GM23248 (cell line): ENCODE measurements around the gene AKT3. TPM values are rescaled to one million over a fixed set of nuclear protein-coding genes. Genes with fewer than 3 reads are reported as not detected.

Experiments
- DNase-seq: peaks from one replicate; pipeline ENCODE4 v3.0.0-alpha.2; 2015
- H2AFZ ChIP-seq: fragments of 200-600 bp; sonication (generic); 2 replicates; pipeline ENCODE4 v1.6.1; 2016; ENCODE audit warnings: antibody characterized with exemption
- H3F3A ChIP-seq: fragments of 200-600 bp; sonication (generic); 2 replicates; pipeline ENCODE4 v1.6.1; 2016; ENCODE audit warnings: mild to moderate bottlenecking, antibody characterized with exemption, mixed run types; ENCODE audit not compliant: insufficient read depth
- H3K27ac ChIP-seq: fragments of 200-600 bp; sonication (generic); 2 replicates; pipeline ENCODE4 v1.5.1; 2016; ENCODE audit warnings: mild to moderate bottlenecking
- H3K27me3 ChIP-seq: fragments of 200-600 bp; sonication (generic); replicated peaks from 2 replicates; pipeline ENCODE4 v1.6.1; 2016; ENCODE audit warnings: mild to moderate bottlenecking; ENCODE audit not compliant: insufficient read depth
- H3K36me3 ChIP-seq: fragments of 200-600 bp; sonication (generic); 2 replicates; pipeline ENCODE4 v1.6.1; 2016; ENCODE audit warnings: low read depth, mild to moderate bottlenecking
- H3K4me1 ChIP-seq: fragments of 200-600 bp; sonication (generic); 2 replicates; pipeline ENCODE4 v1.6.1; 2016; ENCODE audit warnings: mild to moderate bottlenecking; ENCODE audit not compliant: insufficient read depth
- H3K4me2 ChIP-seq: fragments of 200-600 bp; sonication (generic); one replicate; pipeline ENCODE4 v1.6.1; 2016; ENCODE audit warnings: mild to moderate bottlenecking; ENCODE audit not compliant: unreplicated experiment
- H3K4me3 ChIP-seq: fragments of 200-600 bp; sonication (generic); 2 replicates; pipeline ENCODE4 v1.5.1; 2016; ENCODE audit warnings: mild to moderate bottlenecking
- H3K79me2 ChIP-seq: fragments of 200-600 bp; sonication (generic); 2 replicates; pipeline ENCODE4 v1.6.1; 2016; ENCODE audit warnings: mild to moderate bottlenecking; ENCODE audit not compliant: insufficient read depth
- H3K9ac ChIP-seq: fragments of 200-600 bp; sonication (generic); 2 replicates; pipeline ENCODE4 v1.6.1; 2016; ENCODE audit warnings: mild to moderate bottlenecking
- H3K9me2 ChIP-seq: fragments of 200-600 bp; sonication (generic); 2 replicates; pipeline ENCODE4 v1.6.1; 2016; ENCODE audit warnings: mixed run types, mild to moderate bottlenecking, moderate library complexity; ENCODE audit not compliant: insufficient read depth
- H3K9me3 ChIP-seq: fragments of 200-600 bp; sonication (generic); one replicate; pipeline ENCODE4 v1.6.1; 2017; ENCODE audit warnings: low read depth
- H4K20me1 ChIP-seq: fragments of 200-600 bp; sonication (generic); 2 replicates; pipeline ENCODE4 v1.6.0; 2016; ENCODE audit not compliant: insufficient read depth
- EZH2 ChIP-seq: fragments of 200-600 bp; sonication (generic); IDR thresholded peaks from 2 replicates; pipeline ENCODE4 v1.6.1; 2018; ENCODE audit warnings: antibody characterized with exemption, mild to moderate bottlenecking; ENCODE audit not compliant: insufficient read depth, poor library complexity, severe bottlenecking
- EZH2phosphoT487 ChIP-seq: fragments of 200-600 bp; sonication (generic); IDR thresholded peaks from 2 replicates; pipeline ENCODE4 v1.6.1; 2018; ENCODE audit warnings: antibody characterized with exemption, moderate library complexity, mild to moderate bottlenecking, low read depth; ENCODE audit not compliant: insufficient read depth
- WGBS, 2 experiments: methylation state at CpG; one replicate each; pipeline ENCODE4 v1.1.6; 2015 to 2017; ENCODE audit warnings: low lambda C conversion rate in 2 of 2, low coverage in 1 of 2; ENCODE audit errors: missing lambda C conversion rate in 2 of 2; 5-methylcytosine and 5-hydroxymethylcytosine counted together
- in situ Hi-C: fragments of 300-500 bp; cut with MboI; formaldehyde crosslinking; loops from 2 replicates; pipeline ENCODE4 v1.15.0; 2020
- polyA plus RNA-seq: library from polyadenylated mRNA; unstranded; fragments of >200 nt; fragmentation: Nextera tagmentation; extraction: Ambion mirVana; gene quantifications from 2 replicates; pipeline ENCODE4 v1.2.1, GENCODE V29; 2016
- total RNA-seq: library from RNA; depleted of rRNA; stranded (reverse); fragments of >200 nt; shearing (Covaris generic); gene quantifications from 2 replicates; pipeline ENCODE4 v1.2.3, GENCODE V29; 2014

Gene AKT3
- total and polyA plus RNA-seq, 2 experiments from 2014 or later: 9.1 to 31.2 TPM

DNA sequence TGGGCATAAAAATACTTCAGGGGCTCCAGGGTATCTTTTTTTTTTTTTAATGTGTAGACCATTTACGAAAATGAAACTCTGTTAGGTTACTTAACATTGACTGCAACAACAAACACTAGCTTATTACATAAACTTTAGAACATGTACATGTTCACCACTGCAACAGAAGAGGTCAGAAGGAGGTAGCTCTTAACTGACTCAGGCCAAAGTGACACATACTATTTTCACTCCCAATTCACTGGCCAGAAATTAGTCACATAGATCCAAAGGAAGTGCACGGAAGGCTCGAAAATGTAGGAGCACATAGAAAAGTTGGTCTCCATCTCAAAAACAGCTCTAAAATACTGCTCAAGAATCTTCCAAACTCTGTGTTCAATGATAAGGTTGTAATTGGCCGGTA lies 107.2 kb downstream of the AKT3 start:
- Histone ChIP-seq H3K4me2 (peak overlapping the region; percentile 77), H3K27me3 (no peaks in the 10 kb centered on the region), H3K9me2 (no peaks in the 10 kb centered on the region), H3K79me2 (peaks cover 92% of the 10 kb centered on the region), H3K36me3 (no peaks in the 10 kb centered on the region), H3K27ac (peak overlapping the region; percentile 62), H3F3A (peaks cover 27% of the 10 kb centered on the region), H2AFZ (no peak overlapping the region), H3K4me1 (peaks cover 59% of the 10 kb centered on the region), H3K9ac (peak overlapping the region; percentile 18), H3K4me3 (peak overlapping the region; percentile 60), H3K9me3 (no peaks in the 10 kb centered on the region), H4K20me1 (no peaks in the 10 kb centered on the region; the same call in 1 of the 2 replicates)
- WGBS, 2 experiments: 32 to 40% methylated on average over 4 of the region's 4 CpGs
- in situ Hi-C loops: loop anchor here (25.0 kb wide), 1 partner anchor 381 kb away; no protein-coding TSS in a partner anchor
- DNase-seq: peak; percentile 94
- no peak for TF ChIP-seq EZH2phosphoT487

DNA sequence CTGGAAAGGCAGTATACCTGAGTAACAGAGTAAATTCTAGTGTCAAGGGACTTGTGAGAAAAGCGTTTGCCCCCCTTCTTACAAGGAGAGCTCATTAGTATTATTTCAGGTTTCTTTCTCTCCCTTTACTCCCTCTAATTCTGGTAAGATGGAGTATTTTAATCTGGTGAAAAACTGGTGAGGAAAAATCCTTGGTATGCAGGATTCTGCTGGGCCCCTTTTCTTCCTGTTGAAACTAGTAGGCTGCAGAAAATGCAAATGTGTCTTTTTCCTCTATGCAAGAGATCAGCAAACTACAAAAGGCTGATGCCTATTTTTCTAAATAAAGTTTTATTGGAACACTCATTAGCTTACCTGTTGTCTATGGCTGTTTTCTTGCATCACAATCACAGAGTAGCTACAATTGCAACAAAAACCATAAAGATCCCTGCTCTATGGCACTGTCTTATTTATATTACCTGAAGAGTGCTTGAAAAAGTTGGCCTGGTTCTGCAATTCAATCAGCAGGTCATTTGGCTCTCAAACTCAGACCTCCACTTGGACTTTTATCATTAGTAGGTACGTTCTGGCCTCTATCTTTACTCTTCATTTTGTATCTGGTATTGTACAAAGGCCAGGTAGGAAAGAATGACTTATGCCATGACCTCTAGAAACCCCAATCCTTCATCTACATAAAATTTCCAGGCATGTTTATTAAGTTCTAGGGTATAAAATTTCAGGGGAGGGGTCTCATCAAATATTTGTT lies 109.6 kb downstream of the AKT3 start:
- in situ Hi-C loops: loop anchor here (25.0 kb wide), 1 partner anchor 378 kb away; no protein-coding TSS in a partner anchor

DNA sequence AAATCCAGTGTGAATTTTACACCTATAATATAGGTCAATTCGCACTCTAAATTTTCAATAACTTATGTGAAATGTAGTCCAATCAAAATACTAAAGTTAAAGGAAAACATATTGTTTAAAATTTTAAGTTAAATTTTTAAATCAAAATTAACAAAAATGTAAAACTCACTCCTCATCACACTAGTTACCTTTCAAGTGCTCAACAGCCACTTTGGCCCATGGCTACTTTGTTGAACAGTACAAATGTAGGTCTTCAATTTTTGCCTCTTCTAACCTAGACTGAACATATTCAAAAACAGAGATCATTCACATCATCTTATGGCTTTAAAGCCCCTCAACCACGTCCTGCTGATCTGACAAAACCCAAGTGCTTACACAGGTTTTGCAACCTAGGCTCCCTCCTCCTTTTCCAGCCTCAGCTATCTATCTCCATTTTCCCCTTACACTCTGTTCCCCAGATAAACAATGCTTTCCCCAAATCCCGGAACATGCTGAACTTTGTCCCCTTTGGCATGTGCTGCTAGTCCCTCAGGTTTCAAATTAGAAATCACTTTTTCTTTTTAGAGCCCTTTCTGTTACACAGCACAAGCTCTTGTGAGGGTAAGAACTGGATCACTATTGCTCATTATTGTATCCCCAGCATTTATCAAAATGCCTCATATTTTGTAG lies 110.6 kb downstream of the AKT3 start:
- H3K9ac ChIP-seq: no peak overlapping the region
- peak overlapping the region; percentile 52 for H3K4me2 ChIP-seq
- 78 to 83% methylated on average over 3 of the region's 3 CpGs for WGBS, 2 experiments
- no peak for DNase-seq
- H3K4me3 ChIP-seq: no peak overlapping the region
- H3K4me1 ChIP-seq: peaks cover 42% of the 10 kb centered on the region
- H3K27me3 ChIP-seq: no peaks in the 10 kb centered on the region
- TF ChIP-seq EZH2 (no peak), EZH2phosphoT487 (no peak)
- no peaks in the 10 kb centered on the region for H4K20me1 ChIP-seq
- H3K79me2 ChIP-seq: peaks cover 93% of the 10 kb centered on the region
- peaks cover 27% of the 10 kb centered on the region for H3F3A ChIP-seq
- in situ Hi-C loops: loop anchor here (25.0 kb wide), 1 partner anchor 377 kb away; no protein-coding TSS in a partner anchor
- H2AFZ ChIP-seq: no peak overlapping the region
- H3K9me2 ChIP-seq: no peaks in the 10 kb centered on the region
- no peaks in the 10 kb centered on the region for H3K36me3 ChIP-seq
- H3K9me3 ChIP-seq: no peaks in the 10 kb centered on the region
- H3K27ac ChIP-seq: no peak overlapping the region

More for the DNA sequence above, 109.6 kb downstream of the AKT3 start:
- peaks cover 92% of the 10 kb centered on the region for H3K79me2 ChIP-seq
- no peaks in the 10 kb centered on the region for H3K27me3 ChIP-seq
- H3K4me3 ChIP-seq: no peak overlapping the region
- H3K9me2 ChIP-seq: no peaks in the 10 kb centered on the region
- H3K4me1 ChIP-seq: peaks cover 46% of the 10 kb centered on the region
- 95 to 100% methylated on average over 2 of the region's 2 CpGs for WGBS, 2 experiments
- no peaks in the 10 kb centered on the region for H3K36me3 ChIP-seq
- H3K4me2 ChIP-seq: peak overlapping the region; percentile 52
- peaks cover 27% of the 10 kb centered on the region for H3F3A ChIP-seq
- TF ChIP-seq EZH2phosphoT487: no peak
- no peaks in the 10 kb centered on the region for H4K20me1 ChIP-seq
- no peak overlapping the region for H2AFZ ChIP-seq
- no peak overlapping the region for H3K27ac ChIP-seq
- H3K9ac ChIP-seq: no peak overlapping the region
- no peaks in the 10 kb centered on the region for H3K9me3 ChIP-seq
- DNase-seq: peak; percentile 20

DNA sequence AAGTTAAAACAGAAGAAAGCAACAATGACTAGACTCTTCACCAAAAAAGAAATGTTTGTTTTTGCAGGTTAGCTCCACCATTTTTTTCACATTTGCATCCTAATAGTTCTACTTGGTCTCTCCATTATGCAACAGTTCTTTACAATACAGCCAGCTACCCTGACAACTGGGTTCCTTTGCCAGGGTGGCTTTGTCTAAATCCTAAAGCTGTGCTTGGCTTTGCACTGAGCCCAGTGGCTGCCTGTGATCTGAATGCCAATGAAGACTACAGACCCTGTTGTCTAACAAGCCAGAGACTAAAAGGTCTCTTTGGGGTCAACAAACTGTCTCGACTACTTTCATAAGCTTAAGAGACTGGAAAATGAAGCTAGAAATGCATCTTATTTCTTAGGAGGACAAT lies 112.0 kb downstream of the AKT3 start:
- Histone ChIP-seq H3K9me2 (no peaks in the 10 kb centered on the region), H2AFZ (no peak overlapping the region), H3K9me3 (no peaks in the 10 kb centered on the region), H3K27ac (no peak overlapping the region), H4K20me1 (no peaks in the 10 kb centered on the region), H3K79me2 (peaks cover 88% of the 10 kb centered on the region), H3K36me3 (no peaks in the 10 kb centered on the region), H3K4me1 (peaks cover 48% of the 10 kb centered on the region), H3K4me2 (no peak overlapping the region), H3K4me3 (no peak overlapping the region), H3K27me3 (no peaks in the 10 kb centered on the region), H3K9ac (no peak overlapping the region), H3F3A (peaks cover 33% of the 10 kb centered on the region)
- TF ChIP-seq EZH2phosphoT487: no peak
- 58 to 68% methylated on average over 1 of the region's 1 CpG for WGBS, 2 experiments
- in situ Hi-C loops: loop anchor here (25.0 kb wide), 1 partner anchor 376 kb away; no protein-coding TSS in a partner anchor
- DNase-seq: no peak
